Central memory CD4-positive, alpha-beta T cell (primary cell): Measurements from ENCODE around the gene OR51V1.
"Not testable (repeated sequence)": the region's sequence is repeated elsewhere in the genome, so short reads cannot be mapped to it uniquely, and the experiment has no call there.

Source experiments
- DNase-seq: peaks from one replicate; pipeline ENCODE4 v3.0.0; 2022

OR51V1 gene

DNA sequence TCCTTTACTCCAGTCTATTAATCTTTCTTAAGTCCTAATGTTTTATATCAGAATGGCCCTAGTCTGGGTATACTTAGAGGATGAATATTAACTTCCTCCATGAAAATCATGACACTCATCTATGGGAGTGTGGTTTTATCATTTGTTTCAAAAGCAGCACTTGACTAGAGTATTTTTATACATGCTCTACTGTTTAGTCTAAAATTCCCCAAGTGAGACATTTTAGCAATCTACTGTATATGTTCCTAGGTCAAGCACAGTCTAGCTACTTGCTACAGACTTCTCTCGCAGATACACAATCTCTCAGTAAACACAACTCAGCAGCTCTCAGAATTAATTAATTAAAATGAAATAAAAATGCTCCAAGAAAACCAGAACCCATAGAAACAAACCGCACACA lies 29.3 kb upstream of the OR51V1 start:
- no peak for DNase-seq

DNA sequence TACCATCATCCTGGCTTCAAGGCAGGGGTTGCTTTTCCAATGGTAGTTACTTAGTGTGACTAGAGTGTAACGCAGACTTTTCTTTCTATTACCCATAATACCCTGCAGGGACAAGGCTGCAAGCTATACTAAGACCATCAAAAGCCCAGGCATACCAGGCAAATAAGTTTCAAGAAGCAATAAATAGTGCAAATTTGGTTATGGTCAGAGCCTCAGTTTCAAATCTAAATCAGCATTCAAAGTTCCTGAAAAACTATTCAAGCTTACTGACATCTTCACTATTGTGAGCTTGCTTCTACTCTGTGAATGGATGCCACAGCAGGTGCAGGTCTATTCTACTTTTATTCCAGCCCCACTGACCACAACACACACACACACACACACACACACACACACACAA lies 28.9 kb upstream of the OR51V1 start:
- no peak for DNase-seq

DNA sequence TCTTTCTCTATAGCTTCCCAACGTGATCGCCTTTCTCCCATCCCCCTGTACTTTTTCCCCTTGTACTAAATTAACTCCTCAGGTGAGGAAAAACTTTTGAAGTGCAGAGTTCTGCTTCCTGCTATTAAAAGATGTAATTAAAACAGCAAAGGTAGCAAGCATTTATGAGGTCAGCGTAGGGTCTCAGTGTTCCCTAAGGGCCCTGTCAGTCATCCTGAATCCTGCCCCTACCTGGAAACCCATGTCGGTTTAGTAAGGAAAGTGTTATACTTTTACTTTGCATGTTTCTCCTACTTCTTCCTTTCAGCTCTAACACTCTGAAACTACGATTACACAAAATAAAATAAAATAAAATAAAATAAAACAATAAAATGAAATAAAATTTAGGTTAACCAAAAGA lies 27.6 kb upstream of the OR51V1 start:
- DNase-seq: no peak

DNA sequence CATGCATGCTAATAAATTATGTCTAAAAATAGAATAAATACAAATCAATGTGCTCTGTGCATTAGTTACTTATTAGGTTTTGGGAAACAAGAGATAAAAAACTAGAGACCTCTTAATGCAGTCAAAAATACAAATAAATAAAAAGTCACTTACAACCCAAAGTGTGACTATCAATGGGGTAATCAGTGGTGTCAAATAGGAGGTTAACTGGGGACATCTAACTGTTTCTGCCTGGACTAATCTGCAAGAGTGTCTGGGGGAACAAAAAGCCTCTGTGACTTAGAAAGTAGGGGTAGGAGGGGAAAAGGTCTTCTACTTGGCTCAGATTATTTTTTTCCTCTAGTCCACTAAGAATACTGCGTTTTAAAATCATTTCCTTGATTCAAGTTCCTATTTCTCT lies 27.2 kb upstream of the OR51V1 start:
- no peak for DNase-seq

DNA sequence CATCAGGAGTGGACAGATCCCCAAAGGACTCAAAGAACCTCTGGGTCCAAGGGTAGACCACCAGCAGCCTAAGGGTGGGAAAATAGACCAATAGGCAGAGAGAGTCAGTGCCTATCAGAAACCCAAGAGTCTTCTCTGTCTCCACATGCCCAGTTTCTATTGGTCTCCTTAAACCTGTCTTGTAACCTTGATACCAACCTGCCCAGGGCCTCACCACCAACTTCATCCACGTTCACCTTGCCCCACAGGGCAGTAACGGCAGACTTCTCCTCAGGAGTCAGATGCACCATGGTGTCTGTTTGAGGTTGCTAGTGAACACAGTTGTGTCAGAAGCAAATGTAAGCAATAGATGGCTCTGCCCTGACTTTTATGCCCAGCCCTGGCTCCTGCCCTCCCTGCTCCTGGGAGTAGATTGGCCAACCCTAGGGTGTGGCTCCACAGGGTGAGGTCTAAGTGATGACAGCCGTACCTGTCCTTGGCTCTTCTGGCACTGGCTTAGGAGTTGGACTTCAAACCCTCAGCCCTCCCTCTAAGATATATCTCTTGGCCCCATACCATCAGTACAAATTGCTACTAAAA lies 26.3 kb upstream of the OR51V1 start, which contains the start of gene HBB:
Gene HBB (minus strand): TSS at position 340 of the 579 bp plus-strand sequence. CDS start 50 bp downstream, at position 290.
- DNase-seq: no peak

DNA sequence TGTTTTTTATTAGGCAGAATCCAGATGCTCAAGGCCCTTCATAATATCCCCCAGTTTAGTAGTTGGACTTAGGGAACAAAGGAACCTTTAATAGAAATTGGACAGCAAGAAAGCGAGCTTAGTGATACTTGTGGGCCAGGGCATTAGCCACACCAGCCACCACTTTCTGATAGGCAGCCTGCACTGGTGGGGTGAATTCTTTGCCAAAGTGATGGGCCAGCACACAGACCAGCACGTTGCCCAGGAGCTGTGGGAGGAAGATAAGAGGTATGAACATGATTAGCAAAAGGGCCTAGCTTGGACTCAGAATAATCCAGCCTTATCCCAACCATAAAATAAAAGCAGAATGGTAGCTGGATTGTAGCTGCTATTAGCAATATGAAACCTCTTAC lies 25.0 kb upstream of the OR51V1 start:
- DNase-seq: no peak

DNA sequence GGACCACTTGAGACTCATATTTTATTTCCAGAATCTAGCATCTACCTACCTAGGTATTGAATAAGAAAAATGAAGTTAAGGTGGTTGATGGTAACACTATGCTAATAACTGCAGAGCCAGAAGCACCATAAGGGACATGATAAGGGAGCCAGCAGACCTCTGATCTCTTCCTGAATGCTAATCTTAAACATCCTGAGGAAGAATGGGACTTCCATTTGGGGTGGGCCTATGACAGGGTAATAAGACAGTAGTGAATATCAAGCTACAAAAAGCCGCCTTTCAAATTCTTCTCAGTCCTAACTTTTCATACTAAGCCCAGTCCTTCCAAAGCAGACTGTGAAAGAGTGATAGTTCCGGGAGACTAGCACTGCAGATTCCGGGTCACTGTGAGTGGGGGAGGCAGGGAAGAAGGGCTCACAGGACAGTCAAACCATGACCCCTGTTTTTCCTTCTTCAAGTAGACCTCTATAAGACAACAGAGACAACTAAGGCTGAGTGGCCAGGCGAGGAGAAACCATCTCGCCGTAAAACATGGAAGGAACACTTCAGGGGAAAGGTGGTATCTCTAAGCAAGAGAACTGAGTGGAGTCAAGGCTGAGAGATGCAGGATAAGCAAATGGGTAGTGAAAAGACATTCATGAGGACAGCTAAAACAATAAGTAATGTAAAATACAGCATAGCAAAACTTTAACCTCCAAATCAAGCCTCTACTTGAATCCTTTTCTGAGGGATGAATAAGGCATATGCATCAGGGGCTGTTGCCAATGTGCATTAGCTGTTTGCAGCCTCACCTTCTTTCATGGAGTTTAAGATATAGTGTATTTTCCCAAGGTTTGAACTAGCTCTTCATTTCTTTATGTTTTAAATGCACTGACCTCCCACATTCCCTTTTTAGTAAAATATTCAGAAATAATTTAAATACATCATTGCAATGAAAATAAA lies 24.3 kb upstream of the OR51V1 start:
- no peak for DNase-seq

DNA sequence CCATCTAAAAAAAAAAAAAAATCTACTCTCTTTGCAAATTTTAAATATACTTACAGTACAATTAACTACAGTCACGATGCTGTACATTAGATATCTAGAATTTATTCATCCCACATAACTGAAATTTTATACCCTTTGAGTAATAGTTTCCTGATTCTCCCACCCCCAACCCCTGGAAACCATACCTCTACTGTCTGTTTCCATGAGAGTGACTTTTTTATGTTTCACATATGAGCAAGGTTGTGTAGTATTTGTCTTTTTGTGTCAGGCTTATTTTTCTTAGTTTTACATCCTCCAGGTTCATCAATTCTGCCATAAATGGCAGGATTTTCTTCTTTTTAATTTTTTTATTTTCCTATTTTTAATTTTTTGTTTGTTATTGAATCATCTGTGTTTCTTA lies 23.2 kb upstream of the OR51V1 start:
- DNase-seq: no peak

DNA sequence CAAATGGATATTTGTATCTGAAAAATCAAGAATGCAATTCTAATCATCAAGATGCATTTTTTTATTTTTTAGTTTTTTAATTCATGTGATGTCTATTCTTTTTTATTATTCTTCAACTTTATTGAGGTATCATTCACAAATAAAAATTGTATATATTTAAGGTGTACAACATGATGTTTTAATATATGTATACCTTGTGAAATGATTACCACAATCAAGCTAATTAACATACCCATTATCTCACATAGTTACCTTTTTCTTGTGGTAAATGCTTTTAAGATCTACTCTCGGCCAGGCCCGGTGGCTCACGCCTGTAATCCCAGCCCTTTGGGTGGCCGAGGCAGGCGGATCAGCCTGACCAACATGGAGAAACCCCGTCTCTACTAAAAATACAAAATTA lies 22.7 kb upstream of the OR51V1 start:
- DNase-seq: no peak

DNA sequence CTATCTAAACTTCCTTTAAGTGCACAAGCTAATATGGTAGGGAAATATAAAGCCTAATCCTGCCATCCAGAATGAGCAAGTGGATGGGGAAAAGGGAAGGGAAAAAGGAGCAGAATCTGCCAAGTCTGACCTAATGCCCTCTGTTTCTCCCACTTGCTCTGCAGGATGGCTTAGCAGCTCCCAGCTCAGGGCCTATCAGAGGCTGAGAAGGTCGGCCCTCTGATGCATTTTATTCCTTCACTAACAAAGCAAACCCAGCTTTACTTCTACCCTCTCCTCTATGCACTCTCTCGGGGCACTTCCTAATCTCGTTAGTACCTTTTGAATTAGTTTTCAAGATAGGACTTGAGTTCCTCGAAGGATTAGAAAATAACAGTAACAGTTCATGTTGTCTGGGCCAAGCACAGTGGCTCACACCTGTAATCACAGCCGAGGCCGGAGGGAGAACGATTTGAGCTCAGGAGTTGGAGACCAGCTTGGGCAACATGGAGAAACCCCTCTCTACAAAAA lies 9.9 kb upstream of the OR51V1 start:
- DNase-seq: no peak

DNA sequence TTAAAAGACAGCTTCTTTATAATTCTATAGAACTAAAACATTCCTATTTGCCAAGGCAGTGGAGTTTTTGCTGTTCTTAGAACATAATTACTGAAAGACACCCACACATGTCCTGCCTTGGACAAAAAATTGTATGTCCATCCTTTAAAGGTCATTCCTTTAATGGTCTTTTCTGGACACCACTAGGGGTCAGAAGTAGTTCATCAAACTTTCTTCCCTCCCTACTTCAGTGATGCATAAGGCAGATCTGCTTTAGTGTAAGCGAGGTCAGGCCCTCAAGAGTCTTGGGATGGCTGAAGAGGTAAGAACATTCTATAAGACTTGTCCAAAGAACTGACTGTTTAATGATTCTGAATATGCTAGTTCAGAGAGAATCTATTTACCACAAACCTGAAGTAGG lies 4.3 kb upstream of the OR51V1 start:
- DNase-seq: no peak

DNA sequence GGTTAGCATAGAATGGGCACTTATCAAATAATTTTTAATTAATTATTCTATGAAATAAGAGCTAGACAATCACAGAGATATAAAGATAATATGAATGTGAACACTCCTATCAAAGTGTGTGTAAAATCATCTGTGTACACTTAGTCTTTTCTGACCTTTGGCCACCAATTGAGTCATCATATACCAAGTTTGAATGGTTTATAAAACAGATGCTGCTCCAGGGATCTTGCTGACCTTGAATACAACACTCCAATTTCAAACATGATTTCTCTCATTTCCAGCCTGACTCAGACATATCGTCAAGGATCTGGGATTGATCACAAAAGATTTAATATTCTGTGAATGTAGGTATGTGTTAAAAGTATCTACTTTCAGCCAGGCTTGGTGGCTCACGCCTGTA lies 2.9 kb upstream of the OR51V1 start:
- no peak for DNase-seq

DNA sequence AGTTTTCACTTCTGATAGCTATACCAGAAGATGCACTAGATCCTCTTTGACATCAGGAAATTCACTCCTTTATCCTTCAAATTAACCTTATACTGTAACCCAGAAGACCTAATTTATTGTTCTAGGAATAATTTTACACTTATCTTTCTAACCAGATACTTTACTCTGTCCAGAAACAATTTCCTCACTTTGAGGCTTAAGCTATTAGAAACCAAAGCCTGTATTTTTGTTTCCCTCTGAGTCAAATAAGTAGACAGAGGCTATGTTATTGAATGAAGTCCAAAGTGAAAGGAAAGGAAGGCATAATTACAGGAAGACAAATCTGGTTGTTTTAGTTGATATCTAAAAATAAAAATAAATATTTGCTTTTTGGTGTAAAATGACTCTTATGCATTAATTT lies 2.2 kb downstream of the OR51V1 start:
- no peak for DNase-seq

DNA sequence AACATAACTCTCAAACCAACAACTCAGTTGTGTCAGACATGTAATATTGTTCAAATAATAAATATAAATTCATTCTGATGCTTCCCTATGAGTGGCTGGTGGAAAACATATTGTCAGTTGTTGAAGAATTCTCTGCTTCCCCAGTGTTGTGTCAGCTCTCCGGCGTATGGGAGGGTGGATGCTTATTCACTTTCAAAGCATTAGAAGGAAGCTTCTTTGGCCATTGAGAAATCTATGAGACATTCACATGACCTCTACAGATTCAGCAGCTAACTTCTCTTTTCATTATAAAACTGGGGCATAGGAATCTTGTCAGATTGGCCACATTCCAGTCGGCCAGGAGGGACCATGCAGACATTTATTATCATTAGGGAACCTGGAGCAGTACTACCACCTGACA lies 2.9 kb downstream of the OR51V1 start:
- no peak for DNase-seq

DNA sequence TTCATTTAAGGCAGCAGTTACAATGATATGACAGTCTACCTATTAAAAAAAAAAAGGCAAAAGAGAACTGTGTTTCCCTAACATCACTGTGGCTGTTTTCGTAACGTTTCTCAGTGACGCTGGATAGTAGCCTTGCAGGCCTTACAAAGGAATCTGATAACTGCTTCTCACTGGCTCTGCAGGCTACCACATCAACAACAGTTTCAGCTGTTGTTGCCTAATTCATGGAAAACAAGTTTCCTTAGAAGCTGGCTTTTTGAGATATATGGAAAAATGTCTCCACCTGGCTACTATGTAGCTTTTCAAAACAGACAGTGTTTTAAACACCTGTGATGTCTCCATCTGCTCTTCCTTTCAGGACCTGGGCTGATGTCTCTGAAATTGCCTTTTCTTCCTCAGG lies 3.8 kb downstream of the OR51V1 start:
- DNase-seq: no peak

DNA sequence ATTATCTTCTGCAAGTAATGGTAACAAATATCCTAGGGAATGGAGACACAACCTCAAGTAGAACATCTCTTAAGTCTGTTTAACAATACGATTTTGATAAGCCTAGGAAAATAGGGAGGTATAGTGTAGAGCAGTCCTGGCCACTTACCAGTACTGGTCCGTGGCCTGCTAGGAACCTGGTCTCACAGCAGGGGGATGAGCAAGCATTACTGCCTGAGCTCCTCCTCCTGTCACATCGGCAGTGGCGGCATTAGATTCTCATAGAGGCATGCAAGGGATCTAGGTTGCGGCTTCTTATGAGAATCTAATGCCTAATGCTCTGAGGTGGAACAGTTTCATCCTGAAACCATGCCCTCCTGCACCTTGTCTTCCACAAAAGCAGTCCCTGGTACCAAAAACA lies 4.4 kb downstream of the OR51V1 start:
- DNase-seq: no peak

DNA sequence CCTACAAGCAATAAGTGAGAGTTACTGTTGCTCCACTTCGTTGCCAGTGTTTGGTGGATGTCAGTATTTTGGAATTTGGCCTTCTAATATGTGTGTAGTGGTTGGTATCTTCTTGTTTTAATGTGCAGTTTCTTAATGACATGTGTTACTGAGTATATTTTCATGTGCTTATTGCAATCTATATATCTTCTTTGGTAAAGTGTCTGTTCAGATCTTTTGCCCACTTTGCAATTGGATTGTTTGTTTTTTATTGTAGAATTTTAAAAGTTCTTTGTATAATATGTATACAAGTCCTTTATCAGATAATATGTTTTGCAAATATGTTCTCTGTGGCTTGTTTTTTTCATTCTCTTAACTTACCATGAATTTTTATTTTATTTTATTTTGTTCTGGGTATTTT lies 7.7 kb downstream of the OR51V1 start:
- no peak for DNase-seq

DNA sequence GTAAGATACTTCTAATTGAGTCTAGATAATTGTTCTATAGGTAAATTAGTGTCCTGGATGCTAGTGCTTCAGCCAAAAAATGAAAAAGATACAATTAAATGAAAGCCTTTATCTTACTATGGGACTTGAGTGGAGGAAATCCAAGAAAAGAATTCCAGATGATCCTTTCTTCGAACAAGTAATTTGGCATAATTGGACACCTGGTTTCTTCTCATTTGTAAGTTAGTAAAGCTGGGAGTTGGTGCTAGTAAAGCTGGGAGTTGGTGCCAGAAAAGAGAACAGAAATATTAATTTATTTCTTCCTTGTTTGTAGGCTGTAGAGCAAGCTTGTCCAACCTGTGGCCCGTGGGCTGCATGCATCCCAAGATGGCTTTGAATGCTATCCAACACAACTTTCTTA lies 12.3 kb downstream of the OR51V1 start:
- DNase-seq: no peak

DNA sequence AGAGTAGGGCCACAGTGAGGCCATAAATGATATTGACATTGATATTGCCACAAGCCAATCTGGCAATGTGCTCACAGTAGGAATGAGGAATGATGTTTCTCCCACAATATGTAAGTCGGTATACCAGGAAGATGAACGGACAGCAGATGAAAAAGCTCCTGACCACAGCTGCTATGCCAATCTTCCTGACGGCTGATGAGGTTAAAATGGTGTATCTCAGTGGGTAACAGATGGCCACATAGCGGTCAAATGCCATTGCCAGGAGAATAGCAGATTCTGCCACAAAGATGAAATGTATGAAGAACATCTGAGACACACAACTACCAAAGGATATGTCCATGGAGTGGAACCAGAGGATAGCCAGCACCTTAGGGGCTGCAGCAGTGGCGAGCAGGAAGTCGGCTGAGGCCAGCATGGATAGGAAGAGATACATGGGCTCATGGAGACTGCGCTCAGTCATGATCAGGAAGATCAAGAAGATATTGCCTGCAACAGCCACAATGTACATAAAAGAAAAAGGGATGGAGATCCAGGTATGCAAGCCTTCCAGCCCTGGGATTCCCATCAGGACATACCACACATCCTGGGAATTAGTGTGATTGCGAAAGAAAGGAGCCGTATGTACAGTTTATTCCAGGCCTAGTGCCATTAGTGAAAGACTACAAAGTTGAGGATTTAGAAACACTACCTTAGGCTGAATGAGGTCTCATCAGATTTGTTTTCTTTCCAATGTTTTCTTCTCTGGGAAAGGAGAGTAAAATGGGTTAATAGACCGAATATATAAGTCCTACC lies 22.2 kb downstream of the OR51V1 start:
- no peak for DNase-seq

DNA sequence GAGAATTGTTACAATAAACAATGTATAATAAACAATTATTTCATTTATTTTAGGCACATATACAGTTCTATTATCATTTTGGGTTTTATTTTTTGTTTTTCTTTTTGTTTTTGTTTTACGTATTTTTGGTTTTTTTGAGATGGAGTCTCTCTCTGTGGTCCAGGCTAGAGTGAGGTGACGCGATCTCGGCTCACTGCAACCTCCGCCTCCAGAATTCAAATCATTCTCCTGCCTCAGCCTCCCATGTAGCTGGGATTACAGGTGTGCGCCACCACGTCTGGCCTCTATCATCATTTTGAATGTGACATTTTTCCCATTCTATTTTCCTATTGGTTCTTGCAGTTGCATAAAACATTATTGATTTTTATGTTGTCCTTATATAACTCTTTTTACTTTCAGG lies 25.5 kb downstream of the OR51V1 start:
- no peak for DNase-seq

DNA sequence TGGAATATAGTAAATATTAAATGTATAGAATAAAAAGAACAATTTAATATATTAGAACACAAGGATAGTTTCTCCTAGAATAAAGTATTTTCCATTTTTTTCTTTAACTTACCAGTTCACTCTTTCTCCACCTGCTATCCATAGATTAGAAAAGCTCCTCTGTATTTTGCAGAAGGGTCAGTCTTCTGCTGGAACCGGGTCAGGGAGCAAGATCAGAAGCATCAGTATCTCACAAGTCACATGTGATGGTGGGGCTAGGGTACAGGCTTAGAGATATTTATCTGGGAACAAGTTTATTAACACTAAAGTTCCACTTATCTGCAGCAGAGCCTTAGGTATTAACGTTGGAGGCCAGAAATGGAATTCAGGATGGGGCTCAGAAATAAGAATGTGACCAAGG lies 28.6 kb downstream of the OR51V1 start:
- DNase-seq: no peak

DNA sequence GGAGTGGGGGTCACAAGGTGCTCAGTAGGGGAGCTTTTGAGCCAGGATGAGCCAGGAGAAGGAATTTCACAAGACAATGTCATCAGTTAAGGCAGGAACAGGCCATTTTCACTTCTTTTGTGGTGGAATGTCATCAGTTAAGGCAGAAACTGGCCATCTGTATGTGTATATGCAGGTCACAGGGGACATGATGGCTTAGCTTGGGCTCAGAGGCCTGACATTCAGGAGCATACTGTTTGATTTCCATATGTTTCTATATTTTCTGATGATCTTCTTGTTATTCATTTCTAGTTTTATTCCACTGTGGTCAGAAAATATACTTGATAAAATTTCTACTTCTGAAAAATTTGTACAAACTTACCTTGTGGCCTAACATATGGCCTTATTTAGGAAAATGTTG lies 34.6 kb downstream of the OR51V1 start:
- DNase-seq: not testable (repeated sequence)

DNA sequence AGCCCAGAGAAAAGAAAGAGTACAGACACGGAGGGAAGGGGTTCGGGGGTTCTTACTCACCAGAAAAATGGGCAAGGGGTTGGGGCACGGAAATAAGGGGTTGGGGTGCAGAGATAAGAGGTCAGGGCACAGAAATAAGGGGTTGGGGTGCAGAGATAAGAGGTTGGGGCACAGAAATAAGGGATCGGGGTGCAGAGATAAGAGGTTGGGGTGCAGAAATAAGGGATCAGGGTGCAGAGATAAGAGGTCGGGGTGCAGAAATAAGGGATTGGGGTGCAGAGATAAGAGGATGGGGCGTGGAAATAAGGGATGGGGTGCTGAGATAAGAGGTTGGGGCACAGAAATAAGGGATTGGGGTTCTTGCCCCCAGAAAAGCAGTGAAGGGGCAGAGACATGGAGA lies 35.7 kb downstream of the OR51V1 start:
- DNase-seq: not testable (repeated sequence)
